Measurements from ENCODE around the gene MRC1.

Gene MRC1

DNA sequence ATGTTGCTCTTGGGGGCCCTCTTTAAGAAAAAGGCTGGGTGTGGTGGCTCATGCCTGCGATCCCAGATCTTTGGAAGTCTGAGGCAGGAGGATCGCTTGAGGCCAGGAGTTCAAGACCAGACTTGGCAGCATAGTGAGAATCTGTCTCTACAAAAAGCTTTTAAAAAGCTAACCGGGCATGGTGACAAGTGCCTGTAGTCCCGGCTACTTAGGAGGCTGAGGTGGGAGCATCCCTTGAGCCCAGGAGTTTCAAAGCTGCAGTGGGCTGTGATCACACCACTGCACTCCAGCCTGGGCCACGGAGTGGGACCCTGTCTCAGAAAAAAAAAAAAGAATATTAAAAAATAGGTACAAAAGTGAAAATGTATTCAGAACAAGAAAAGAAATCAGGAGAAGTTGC lies 104.5 kb downstream of the MRC1 start:
- TF ChIP-seq, protein P1, sequence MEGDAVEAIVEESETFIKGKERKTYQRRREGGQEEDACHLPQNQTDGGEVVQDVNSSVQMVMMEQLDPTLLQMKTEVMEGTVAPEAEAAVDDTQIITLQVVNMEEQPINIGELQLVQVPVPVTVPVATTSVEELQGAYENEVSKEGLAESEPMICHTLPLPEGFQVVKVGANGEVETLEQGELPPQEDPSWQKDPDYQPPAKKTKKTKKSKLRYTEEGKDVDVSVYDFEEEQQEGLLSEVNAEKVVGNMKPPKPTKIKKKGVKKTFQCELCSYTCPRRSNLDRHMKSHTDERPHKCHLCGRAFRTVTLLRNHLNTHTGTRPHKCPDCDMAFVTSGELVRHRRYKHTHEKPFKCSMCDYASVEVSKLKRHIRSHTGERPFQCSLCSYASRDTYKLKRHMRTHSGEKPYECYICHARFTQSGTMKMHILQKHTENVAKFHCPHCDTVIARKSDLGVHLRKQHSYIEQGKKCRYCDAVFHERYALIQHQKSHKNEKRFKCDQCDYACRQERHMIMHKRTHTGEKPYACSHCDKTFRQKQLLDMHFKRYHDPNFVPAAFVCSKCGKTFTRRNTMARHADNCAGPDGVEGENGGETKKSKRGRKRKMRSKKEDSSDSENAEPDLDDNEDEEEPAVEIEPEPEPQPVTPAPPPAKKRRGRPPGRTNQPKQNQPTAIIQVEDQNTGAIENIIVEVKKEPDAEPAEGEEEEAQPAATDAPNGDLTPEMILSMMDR (IDR thresholded peaks at IDR 0.05; ENCODE audit: low read depth, low read length), result no peak
- H3K27me3 ChIP-seq, result no peaks in the 10 kb centered on the region
- H3K4me1 ChIP-seq, result no peaks in the 10 kb centered on the region
- no peaks in the 10 kb centered on the region for H3K9me3 ChIP-seq
- no peak for DNase-seq
- H3K36me3 ChIP-seq, result no peaks in the 10 kb centered on the region
- no peak overlapping the region for H3K4me3 ChIP-seq (ENCODE audit: low read depth, low read length)

DNA sequence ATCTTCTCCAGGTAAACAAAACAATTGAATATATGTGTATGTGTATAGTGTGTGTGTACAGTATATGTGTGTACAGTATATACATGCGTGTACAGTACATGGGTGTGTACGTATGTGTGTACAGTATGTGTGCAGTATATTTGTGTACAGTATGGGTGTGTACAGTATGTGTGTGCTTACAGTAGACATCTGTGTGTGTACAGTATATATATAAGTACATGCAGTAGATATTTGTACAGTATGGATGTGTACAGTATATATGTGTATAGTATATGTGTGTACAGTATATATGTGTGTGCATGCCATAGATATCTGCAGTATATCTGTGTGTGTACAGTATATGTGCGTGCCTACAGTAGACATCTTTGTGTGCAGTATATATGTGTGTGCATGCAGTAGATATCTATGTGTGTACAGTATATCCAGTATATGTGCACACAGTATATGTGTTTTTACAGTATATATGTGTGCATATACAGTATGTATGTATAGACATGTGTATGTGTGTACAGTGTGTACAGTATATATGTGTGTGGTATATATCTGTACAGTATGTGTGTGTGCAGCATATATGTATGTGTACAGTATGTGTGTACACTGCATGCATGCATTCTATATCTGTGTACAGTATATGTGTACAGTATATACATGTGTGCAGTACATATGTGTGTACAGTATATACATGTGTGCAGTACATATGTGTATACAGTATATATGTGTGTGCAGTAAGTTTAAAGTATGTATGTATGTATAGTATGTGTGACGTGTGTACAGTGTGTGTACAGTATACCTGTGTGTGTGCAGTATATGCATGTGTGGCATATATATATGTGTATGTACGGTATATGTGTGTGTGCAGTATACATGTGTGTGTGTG lies 105.3 kb downstream of the MRC1 start:
- Histone ChIP-seq H3K9me3 (no peaks in the 10 kb centered on the region), H3K27me3 (no peaks in the 10 kb centered on the region), H3K36me3 (no peaks in the 10 kb centered on the region), H3K4me1 (no peaks in the 10 kb centered on the region), H3K4me3 (ENCODE audit: low read depth, low read length) (no peak overlapping the region)
- TF ChIP-seq, protein P1 (IDR thresholded peaks at IDR 0.05; ENCODE audit: low read depth, low read length), result no peak
- DNase-seq, result no peak

DNA sequence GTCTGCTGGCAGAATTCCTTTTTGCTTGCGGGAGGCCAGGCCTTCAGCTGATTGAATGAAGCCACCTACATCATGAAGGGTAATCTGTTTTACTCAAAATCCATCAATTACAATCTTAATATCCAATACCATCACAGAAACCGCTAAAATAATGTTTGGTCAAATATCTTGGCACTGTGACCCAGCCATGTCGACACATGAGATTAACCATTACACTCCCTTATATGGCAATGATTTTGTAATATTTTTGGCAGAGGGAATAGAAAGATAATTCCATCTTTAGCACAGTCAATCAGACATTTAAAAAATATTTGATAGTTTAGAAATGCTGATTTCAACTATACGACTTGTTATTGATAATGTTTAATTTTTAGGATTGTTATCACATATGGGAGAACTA lies 106.0 kb downstream of the MRC1 start:
- no peaks in the 10 kb centered on the region for H3K27me3 ChIP-seq
- H3K36me3 ChIP-seq, result no peaks in the 10 kb centered on the region
- H3K4me1 ChIP-seq, result no peaks in the 10 kb centered on the region
- H3K9me3 ChIP-seq, result no peaks in the 10 kb centered on the region
- DNase-seq, result no peak
- H3K4me3 ChIP-seq (ENCODE audit: low read depth, low read length), result no peak overlapping the region
- TF ChIP-seq, protein P1 (IDR thresholded peaks at IDR 0.05; ENCODE audit: low read depth, low read length), result no peak

DNA sequence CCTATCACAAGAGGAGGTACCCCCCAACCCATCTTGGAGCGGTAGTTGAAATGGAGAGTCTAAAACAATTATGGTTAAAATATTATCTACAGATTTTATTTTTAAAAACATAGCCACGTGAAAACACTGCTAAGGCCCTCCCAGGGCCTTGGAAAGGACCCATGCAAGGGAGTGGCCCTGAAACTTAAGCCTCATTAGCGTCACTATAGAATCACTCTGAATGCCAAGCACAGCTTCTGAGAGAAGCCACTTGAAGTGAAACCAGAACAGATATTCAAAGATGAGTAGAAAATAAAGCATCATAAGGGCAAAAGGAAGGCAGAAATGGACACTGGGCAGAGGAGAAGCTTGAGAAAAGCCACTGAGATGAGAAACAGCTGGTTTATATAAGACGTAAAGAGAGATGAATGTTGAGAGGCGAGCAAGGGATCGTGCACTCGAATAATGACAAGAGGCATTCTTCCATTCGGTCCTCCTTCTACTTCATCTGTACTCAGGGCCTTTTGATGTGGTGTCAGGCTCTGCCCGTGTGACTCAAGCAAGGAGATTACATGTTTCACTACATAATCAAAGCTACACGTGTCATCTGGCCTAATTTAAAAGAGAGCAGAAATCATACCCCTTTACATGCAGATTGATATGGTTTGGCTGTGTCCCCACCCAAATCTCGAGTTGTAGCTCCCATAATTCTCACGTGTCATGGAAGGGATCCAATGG lies 109.2 kb downstream of the MRC1 start:
- DNase-seq, result no peak
- Histone ChIP-seq H3K4me3 (ENCODE audit: low read depth, low read length) (no peak overlapping the region), H3K36me3 (no peaks in the 10 kb centered on the region), H3K9me3 (no peaks in the 10 kb centered on the region), H3K27me3 (no peaks in the 10 kb centered on the region), H3K4me1 (no peaks in the 10 kb centered on the region)
- TF ChIP-seq, protein P1 (IDR thresholded peaks at IDR 0.05; ENCODE audit: low read depth, low read length), result no peak

DNA sequence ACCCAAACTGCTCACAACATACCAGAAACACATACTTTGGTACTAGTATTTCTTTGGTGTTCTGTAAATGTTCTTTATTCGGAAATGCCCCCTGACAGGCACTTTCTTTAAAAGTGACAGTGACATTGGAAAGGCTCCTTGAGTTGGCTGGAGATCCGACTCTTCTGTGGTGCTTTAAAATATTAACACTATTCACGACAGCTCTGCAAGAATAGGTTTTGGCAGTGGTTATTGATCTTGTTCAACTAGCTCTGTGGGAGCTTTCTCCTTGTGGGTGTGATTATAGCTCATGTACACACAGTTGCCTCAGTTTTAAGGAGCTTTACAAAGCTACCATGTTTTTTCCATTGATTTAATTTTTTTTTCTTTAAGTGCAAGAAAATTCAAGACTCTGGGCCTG lies 112.2 kb downstream of the MRC1 start:
- no peak for DNase-seq
- Histone ChIP-seq H3K36me3 (no peaks in the 10 kb centered on the region), H3K4me3 (ENCODE audit: low read depth, low read length) (no peak overlapping the region), H3K4me1 (no peaks in the 10 kb centered on the region), H3K9me3 (no peaks in the 10 kb centered on the region), H3K27me3 (no peaks in the 10 kb centered on the region)
- TF ChIP-seq, protein P1 (IDR thresholded peaks at IDR 0.05; ENCODE audit: low read depth, low read length), result no peak

DNA sequence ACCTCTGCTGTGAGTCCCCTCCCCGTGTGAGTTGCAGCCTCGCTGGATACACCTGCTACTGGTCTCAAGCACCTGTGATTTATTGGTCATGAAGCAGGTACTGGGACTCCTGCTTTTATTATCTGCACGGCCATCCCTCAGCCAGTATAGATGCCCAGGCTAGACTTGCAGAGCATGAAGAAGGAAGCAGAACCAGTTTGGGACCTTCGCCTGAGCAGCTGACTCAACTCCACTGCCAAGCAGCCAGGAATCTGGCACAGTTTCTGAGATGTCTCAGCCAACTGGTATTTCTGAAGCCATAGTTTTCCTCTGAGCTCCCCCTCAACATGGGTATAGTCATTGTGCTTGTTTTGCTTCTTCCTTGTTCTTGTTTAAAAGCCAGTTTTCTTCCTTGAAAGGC lies 114.6 kb downstream of the MRC1 start:
- no peak overlapping the region for H3K4me3 ChIP-seq (ENCODE audit: low read depth, low read length)
- H3K9me3 ChIP-seq, result no peaks in the 10 kb centered on the region
- no peaks in the 10 kb centered on the region for H3K27me3 ChIP-seq
- no peak for DNase-seq
- H3K4me1 ChIP-seq, result no peaks in the 10 kb centered on the region
- TF ChIP-seq, protein P1 (IDR thresholded peaks at IDR 0.05; ENCODE audit: low read depth, low read length), result no peak
- H3K36me3 ChIP-seq, result no peaks in the 10 kb centered on the region

Measured in BE2C (cell line).